SU-DHL-6 (cell line): ENCODE data around the gene SOX18.
"Not testable (repeated sequence)": the region's sequence is repeated elsewhere in the genome, so short reads cannot be mapped to it uniquely, and the experiment has no call there.

Source experiments
- H2AFZ ChIP-seq: fragments of 200-600 bp; sonication (generic); 2 replicates; pipeline ENCODE4 v1.6.1; 2014; ENCODE audit warnings: low read depth, mild to moderate bottlenecking, moderate library complexity, mixed read lengths, antibody characterized with exemption, low read length; ENCODE audit not compliant: severe bottlenecking
- H3F3A ChIP-seq: fragments of 200-600 bp; shearing (Covaris generic); 2 replicates; pipeline ENCODE4 v1.6.0; 2016; ENCODE audit warnings: antibody characterized with exemption, mild to moderate bottlenecking; ENCODE audit not compliant: insufficient read depth
- H3K27ac ChIP-seq: fragments of 200-600 bp; sonication (generic); 2 replicates; pipeline ENCODE4 v1.5.1; 2016; ENCODE audit warnings: low read depth, mild to moderate bottlenecking, low read length, moderate library complexity, mixed read lengths
- H3K27me3 ChIP-seq: fragments of 200-600 bp; sonication (generic), shearing (Covaris generic); 2 replicates; pipeline ENCODE4 v1.6.0; 2014; ENCODE audit warnings: mild to moderate bottlenecking, low read length
- H3K36me3 ChIP-seq: fragments of 200-600 bp; sonication (generic); 2 replicates; pipeline ENCODE4 v1.6.1; 2014; ENCODE audit warnings: mild to moderate bottlenecking, low read length, mixed read lengths
- H3K4me2 ChIP-seq: fragments of 300-600, 200-600 bp; shearing (Covaris generic), sonication (generic); 2 replicates; pipeline ENCODE4 v1.6.0; 2014; ENCODE audit warnings: low read length, low read depth, mild to moderate bottlenecking; ENCODE audit not compliant: poor library complexity, severe bottlenecking
- H3K4me3 ChIP-seq: fragments of 200-600 bp; sonication (generic); 2 replicates; pipeline ENCODE4 v1.5.1; 2014; ENCODE audit warnings: antibody characterized with exemption, low read length, mild to moderate bottlenecking, mixed read lengths; ENCODE audit not compliant: insufficient read depth, poor library complexity, severe bottlenecking
- H3K79me2 ChIP-seq: fragments of 200-600 bp; sonication (generic); 2 replicates; pipeline ENCODE4 v1.6.1; 2014; ENCODE audit warnings: mild to moderate bottlenecking, low read length, moderate library complexity; ENCODE audit not compliant: insufficient read depth
- H3K9ac ChIP-seq: fragments of 200-600 bp; sonication (generic); 2 replicates; pipeline ENCODE4 v1.7.0; 2014; ENCODE audit warnings: mild to moderate bottlenecking, low read length
- H3K9me2 ChIP-seq: fragments of 200-600 bp; sonication (generic); replicated peaks from 2 replicates; pipeline ENCODE4 v1.6.1; 2014; ENCODE audit warnings: low read length; ENCODE audit not compliant: insufficient read depth
- H3K9me3 ChIP-seq: fragments of 200-600 bp; sonication (generic); 2 replicates; pipeline ENCODE4 v1.6.1; 2014; ENCODE audit warnings: low read length, mixed read lengths; ENCODE audit not compliant: insufficient read depth
- H4K20me1 ChIP-seq: fragments of 200-600 bp; sonication (generic); 2 replicates; pipeline ENCODE4 v1.6.1; 2014; ENCODE audit warnings: low read depth, mild to moderate bottlenecking, antibody characterized with exemption, low read length, moderate library complexity, mixed read lengths
- EZH2phosphoT487 ChIP-seq: fragments of 200-600 bp; sonication (generic), shearing (Covaris generic); conservative IDR thresholded peaks from 2 replicates; pipeline ENCODE4 v1.6.1; 2018; ENCODE audit warnings: mild to moderate bottlenecking, antibody characterized with exemption, low read length, moderate library complexity, mixed read lengths
- TF ChIP-seq, protein P1 (sequence below): fragments of 200-600 bp; sonication (generic); IDR thresholded peaks from one replicate; pipeline ENCODE4 v1.5.1; 2017; ENCODE audit warnings: antibody characterized with exemption, mild to moderate bottlenecking, low read length, moderate library complexity; ENCODE audit not compliant: insufficient read depth, poor library complexity, severe bottlenecking

The SOX18 gene

GRCh38 chr20:64091770-64092169, 42.3 kb upstream of the SOX18 start:
- Histone ChIP-seq H3K27ac (no peak overlapping the region), H3K4me2 (no peak overlapping the region), H3K4me3 (no peak overlapping the region), H3F3A (no peaks in the 10 kb centered on the region), H3K9me2 (no peaks in the 10 kb centered on the region), H3K27me3 (no peaks in the 10 kb centered on the region), H3K9ac (no peak overlapping the region), H3K79me2 (no peaks in the 10 kb centered on the region), H3K36me3 (no peaks in the 10 kb centered on the region), H2AFZ (no peak overlapping the region), H3K9me3 (no peaks in the 10 kb centered on the region), H4K20me1 (no peaks in the 10 kb centered on the region)
- no peak for TF ChIP-seq EZH2phosphoT487
- TF ChIP-seq, protein P1, sequence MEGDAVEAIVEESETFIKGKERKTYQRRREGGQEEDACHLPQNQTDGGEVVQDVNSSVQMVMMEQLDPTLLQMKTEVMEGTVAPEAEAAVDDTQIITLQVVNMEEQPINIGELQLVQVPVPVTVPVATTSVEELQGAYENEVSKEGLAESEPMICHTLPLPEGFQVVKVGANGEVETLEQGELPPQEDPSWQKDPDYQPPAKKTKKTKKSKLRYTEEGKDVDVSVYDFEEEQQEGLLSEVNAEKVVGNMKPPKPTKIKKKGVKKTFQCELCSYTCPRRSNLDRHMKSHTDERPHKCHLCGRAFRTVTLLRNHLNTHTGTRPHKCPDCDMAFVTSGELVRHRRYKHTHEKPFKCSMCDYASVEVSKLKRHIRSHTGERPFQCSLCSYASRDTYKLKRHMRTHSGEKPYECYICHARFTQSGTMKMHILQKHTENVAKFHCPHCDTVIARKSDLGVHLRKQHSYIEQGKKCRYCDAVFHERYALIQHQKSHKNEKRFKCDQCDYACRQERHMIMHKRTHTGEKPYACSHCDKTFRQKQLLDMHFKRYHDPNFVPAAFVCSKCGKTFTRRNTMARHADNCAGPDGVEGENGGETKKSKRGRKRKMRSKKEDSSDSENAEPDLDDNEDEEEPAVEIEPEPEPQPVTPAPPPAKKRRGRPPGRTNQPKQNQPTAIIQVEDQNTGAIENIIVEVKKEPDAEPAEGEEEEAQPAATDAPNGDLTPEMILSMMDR: no peak

DNA sequence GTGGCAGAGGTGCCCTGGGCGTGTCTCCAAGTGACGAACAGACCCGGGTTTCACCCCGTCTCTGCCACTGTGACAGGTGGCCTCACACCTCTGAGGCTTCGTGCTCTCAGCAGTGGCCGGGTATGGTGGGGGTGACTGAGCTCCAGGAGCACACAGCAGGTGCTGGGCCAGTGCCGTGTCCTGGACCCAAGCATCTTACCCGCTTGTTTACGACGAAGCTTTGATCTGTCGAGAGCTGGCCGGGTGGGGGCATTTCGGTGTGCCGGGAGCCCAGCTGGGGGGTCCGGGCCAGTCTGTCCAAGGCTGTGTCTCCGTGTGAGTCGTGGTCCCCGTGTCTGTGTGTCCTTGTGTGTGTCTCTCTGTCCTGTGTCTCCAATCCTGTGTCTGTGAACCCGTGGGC, 41.9 kb upstream of the SOX18 start:
- Histone ChIP-seq H4K20me1 (no peaks in the 10 kb centered on the region), H3F3A (no peaks in the 10 kb centered on the region), H3K4me3 (no peak overlapping the region), H3K9me2 (no peaks in the 10 kb centered on the region), H2AFZ (no peak overlapping the region), H3K27me3 (no peaks in the 10 kb centered on the region), H3K27ac (no peak overlapping the region), H3K9ac (no peak overlapping the region), H3K36me3 (no peaks in the 10 kb centered on the region), H3K4me2 (no peak overlapping the region), H3K9me3 (no peaks in the 10 kb centered on the region), H3K79me2 (no peaks in the 10 kb centered on the region)
- TF ChIP-seq EZH2phosphoT487: no peak

GRCh38 chr20:64090165-64090564, 40.7 kb upstream of the SOX18 start:
- no peaks in the 10 kb centered on the region for H3K9me3 ChIP-seq
- H4K20me1 ChIP-seq: no peaks in the 10 kb centered on the region
- no peak overlapping the region for H2AFZ ChIP-seq
- H3F3A ChIP-seq: no peaks in the 10 kb centered on the region
- TF ChIP-seq EZH2phosphoT487: no peak
- TF ChIP-seq, protein P1: no peak
- H3K27ac ChIP-seq: no peak overlapping the region
- no peaks in the 10 kb centered on the region for H3K36me3 ChIP-seq
- no peak overlapping the region for H3K4me2 ChIP-seq
- no peaks in the 10 kb centered on the region for H3K79me2 ChIP-seq
- no peak overlapping the region for H3K4me3 ChIP-seq
- H3K9ac ChIP-seq: no peak overlapping the region
- no peaks in the 10 kb centered on the region for H3K27me3 ChIP-seq
- no peaks in the 10 kb centered on the region for H3K9me2 ChIP-seq

DNA sequence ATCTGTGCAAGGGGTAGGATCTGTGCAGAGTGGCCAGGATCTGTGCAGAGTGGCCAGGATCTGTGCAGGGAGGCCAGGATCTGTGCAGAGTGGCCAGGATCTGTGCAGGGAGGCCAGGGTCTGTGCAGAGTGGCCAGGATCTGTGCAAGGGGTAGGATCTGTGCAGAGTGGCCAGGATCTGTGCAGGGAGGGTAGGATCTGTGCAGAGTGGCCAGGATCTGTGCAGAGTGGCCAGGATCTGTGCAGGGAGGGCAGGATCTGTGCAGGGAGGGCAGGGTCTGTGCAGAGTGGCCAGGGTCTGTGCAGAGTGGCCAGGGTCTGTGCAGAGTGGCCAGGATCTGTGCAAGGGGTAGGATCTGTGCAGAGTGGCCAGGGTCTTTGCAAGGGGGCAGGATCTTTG, 39.1 kb upstream of the SOX18 start:
- not testable (repeated sequence) for H3K9ac ChIP-seq, H3F3A ChIP-seq, H3K4me2 ChIP-seq, H3K9me3 ChIP-seq, H3K9me2 ChIP-seq, H3K4me3 ChIP-seq, H3K36me3 ChIP-seq, H3K27me3 ChIP-seq, H3K27ac ChIP-seq, H4K20me1 ChIP-seq, H3K79me2 ChIP-seq, H2AFZ ChIP-seq

GRCh38 chr20:64087226-64087825, 37.9 kb upstream of the SOX18 start:
- not testable (repeated sequence) for H3K79me2 ChIP-seq, H3K36me3 ChIP-seq, H3K27me3 ChIP-seq, H3K4me3 ChIP-seq, H3K4me2 ChIP-seq, H3K9me3 ChIP-seq, H4K20me1 ChIP-seq, H2AFZ ChIP-seq, H3K9me2 ChIP-seq, H3K27ac ChIP-seq, H3F3A ChIP-seq, H3K9ac ChIP-seq
